GM23338 (cell line): ENCODE measurements around the gene AP4M1. TPM values are rescaled to one million over a fixed set of nuclear protein-coding genes. Genes with fewer than 3 reads are reported as not detected.

ENCODE experiments used
- ATAC-seq: fragments of 200-7000 bp; cut with Tn5 transposase; 3 replicates; pipeline ENCODE4 v1.9.1; 2020
- DNase-seq: peaks from one replicate; pipeline ENCODE4 v3.0.0-alpha.2; 2015; ENCODE audit warnings: low spot score
- H2AFZ ChIP-seq: fragments of 200-600 bp; sonication (generic); 2 replicates; pipeline ENCODE4 v1.8.0; 2016; ENCODE audit warnings: antibody characterized with exemption, mild to moderate bottlenecking, moderate library complexity
- H3F3A ChIP-seq: fragments of 200-600 bp; sonication (generic); replicated peaks from 2 replicates; pipeline ENCODE4 v1.8.0; 2017; ENCODE audit warnings: antibody characterized with exemption, mixed run types, low read depth
- H3K27ac ChIP-seq: fragments of 200-600 bp; sonication (generic); 2 replicates; pipeline ENCODE4 v1.6.1; 2016; ENCODE audit warnings: low read depth
- H3K27me3 ChIP-seq: fragments of 200-600 bp; sonication (generic); 2 replicates; pipeline ENCODE4 v1.8.0; 2016; ENCODE audit warnings: mild to moderate bottlenecking, mixed run types, moderate library complexity; ENCODE audit not compliant: insufficient read depth
- H3K36me3 ChIP-seq: fragments of 200-600 bp; sonication (generic); 2 replicates; pipeline ENCODE4 v1.8.0; 2016; ENCODE audit warnings: mild to moderate bottlenecking; ENCODE audit not compliant: insufficient read depth
- H3K4me1 ChIP-seq: fragments of 200-600 bp; sonication (generic); 2 replicates; pipeline ENCODE4 v1.8.0; 2016; ENCODE audit warnings: mild to moderate bottlenecking, moderate library complexity; ENCODE audit not compliant: insufficient read depth
- H3K4me2 ChIP-seq: fragments of 200-600 bp; sonication (generic); 2 replicates; pipeline ENCODE4 v1.7.1; 2017; ENCODE audit warnings: mixed run types
- H3K4me3 ChIP-seq: fragments of 200-600 bp; sonication (generic); 2 replicates; pipeline ENCODE4 v1.6.1; 2016; ENCODE audit warnings: mixed run types
- H3K79me2 ChIP-seq: fragments of 200-600 bp; sonication (generic); replicated peaks from 2 replicates; pipeline ENCODE4 v1.8.0; 2017; ENCODE audit warnings: mild to moderate bottlenecking; ENCODE audit not compliant: insufficient read depth
- H3K9me2 ChIP-seq: fragments of 200-600 bp; sonication (generic); 2 replicates; pipeline ENCODE4 v1.8.0; 2017; ENCODE audit not compliant: insufficient read depth
- H4K20me1 ChIP-seq: fragments of 200-600 bp; sonication (generic); replicated peaks from 2 replicates; pipeline ENCODE4 v1.8.0; 2017; ENCODE audit warnings: mild to moderate bottlenecking; ENCODE audit not compliant: insufficient read depth
- H3K27ac Mint-ChIP-seq: 2 replicates; pipeline ENCODE4 v1.8.0; 2020; ENCODE audit warnings: inconsistent platforms, mild to moderate bottlenecking, moderate library complexity, mixed read lengths
- H3K27me3 Mint-ChIP-seq: 3 replicates; pipeline ENCODE4 v1.8.0; 2022; ENCODE audit warnings: low read depth, mild to moderate bottlenecking, moderate library complexity, mixed read lengths, inconsistent platforms; ENCODE audit not compliant: insufficient read depth, poor library complexity
- H3K36me3 Mint-ChIP-seq: 3 replicates; pipeline ENCODE4 v1.8.0; 2021; ENCODE audit warnings: low read depth, mild to moderate bottlenecking, inconsistent platforms, moderate library complexity, mixed read lengths
- H3K4me1 Mint-ChIP-seq: 3 replicates; pipeline ENCODE4 v1.8.0; 2020; ENCODE audit warnings: mild to moderate bottlenecking, inconsistent platforms, mixed read lengths
- H3K4me3 Mint-ChIP-seq: 3 replicates; pipeline ENCODE4 v1.8.0; 2021; ENCODE audit warnings: moderate library complexity, mild to moderate bottlenecking, inconsistent platforms, mixed read lengths
- H3K9me3 Mint-ChIP-seq: 3 replicates; pipeline ENCODE4 v1.8.0; 2020; ENCODE audit warnings: moderate library complexity, mild to moderate bottlenecking, inconsistent platforms, mixed read lengths
- CREB1 ChIP-seq: fragments of 250-450 bp; sonication (Bioruptor Pico); IDR thresholded peaks from 2 replicates; pipeline ENCODE4 v1.5.0; 2020; ENCODE audit warnings: low read depth, mild to moderate bottlenecking, moderate library complexity
- CTCF ChIP-seq, 2 experiments: fragments of 200-600 bp in 1 of 2; sonication (generic) in 1 of 2; conservative IDR thresholded peaks; 2 replicates each; pipeline versions ENCODE4 v1.5.1 to v1.6.1; 2016 to 2017; ENCODE audit warnings: antibody characterized with exemption in 2 of 2, low read depth in 2 of 2, mild to moderate bottlenecking in 2 of 2, moderate library complexity in 1 of 2
- ETS1 ChIP-seq: IDR thresholded peaks from 2 replicates; pipeline ENCODE4 v1.6.1; 2016; ENCODE audit warnings: antibody characterized with exemption
- EZH2 ChIP-seq: fragments of 200-600 bp; sonication (generic); IDR thresholded peaks from one replicate; pipeline ENCODE4 v1.8.0; 2017; ENCODE audit warnings: antibody characterized with exemption, mild to moderate bottlenecking, low read depth; ENCODE audit not compliant: unreplicated experiment
- EZH2phosphoT487 ChIP-seq: fragments of 200-600 bp; sonication (generic); IDR thresholded peaks from one replicate; pipeline ENCODE4 v1.8.1; 2018; ENCODE audit warnings: antibody characterized with exemption; ENCODE audit not compliant: unreplicated experiment
- JUNB ChIP-seq: IDR thresholded peaks from one replicate; pipeline ENCODE4 v1.6.1; 2016; ENCODE audit warnings: antibody characterized with exemption; ENCODE audit not compliant: unreplicated experiment
- NANOG ChIP-seq: IDR thresholded peaks from 2 replicates; pipeline ENCODE4 v1.6.1; 2016; ENCODE audit warnings: antibody characterized with exemption, borderline replicate concordance
- POLR2AphosphoS5 ChIP-seq: IDR thresholded peaks from 2 replicates; pipeline ENCODE4 v1.6.1; 2016; ENCODE audit warnings: antibody characterized with exemption, low read depth
- REST ChIP-seq: IDR thresholded peaks from one replicate; pipeline ENCODE4 v1.6.1; 2018; ENCODE audit warnings: antibody characterized with exemption; ENCODE audit not compliant: unreplicated experiment
- STAT1 ChIP-seq: IDR thresholded peaks from one replicate; pipeline ENCODE4 v1.6.1; 2016; ENCODE audit warnings: antibody characterized with exemption; ENCODE audit not compliant: unreplicated experiment
- ZNF114 ChIP-seq: fragments of 250-450 bp; sonication (Bioruptor Pico); IDR thresholded peaks from 2 replicates; pipeline ENCODE4 v1.5.0; 2020; ENCODE audit warnings: mild to moderate bottlenecking, moderate library complexity
- ZNF331 ChIP-seq: fragments of 250-450 bp; sonication (Bioruptor Pico); IDR thresholded peaks from 2 replicates; pipeline ENCODE4 v1.5.0; 2020; ENCODE audit warnings: low read depth, mild to moderate bottlenecking, moderate library complexity
- ZNF462 ChIP-seq: fragments of 250-450 bp; sonication (Bioruptor Pico); IDR thresholded peaks from 2 replicates; pipeline ENCODE4 v1.5.0; 2020; ENCODE audit warnings: mild to moderate bottlenecking, moderate library complexity
- polyA plus RNA-seq: library from polyadenylated mRNA; unstranded; fragments of >200 nt; fragmentation: Nextera tagmentation; extraction: Ambion mirVana; gene quantifications from 2 replicates; pipeline ENCODE4 v1.2.1, GENCODE V29; 2016
- total RNA-seq: library from RNA; depleted of rRNA; stranded (reverse); fragments of >200 nt; shearing (Covaris generic); gene quantifications from 2 replicates; pipeline ENCODE4 v1.2.3, GENCODE V29; 2014

The AP4M1 gene
- total and polyA plus RNA-seq, 2 experiments from 2014 or later: 9.5 to 13.3 TPM

GRCh38 chr7:100059251-100059739 lies 42.1 kb upstream of the AP4M1 start:
- Mint-ChIP-seq H3K4me1 (no peaks in the 10 kb centered on the region), H3K36me3 (peaks cover 68% of the 10 kb centered on the region), H3K27me3 (peaks cover 4% of the 10 kb centered on the region), H3K4me3 (no peak overlapping the region), H3K27ac (no peak overlapping the region), H3K9me3 (no peaks in the 10 kb centered on the region)
- Histone ChIP-seq H3K27ac (no peak overlapping the region), H2AFZ (no peak overlapping the region), H3K79me2 (peaks cover under 1% of the 10 kb centered on the region; the same call in 1 of the 2 replicates), H3F3A (0 out of 2 replicates have a peak, but pooled peaks cover 2% of the 10 kb centered on the region), H3K36me3 (peaks cover 32% of the 10 kb centered on the region), H3K9me2 (no peaks in the 10 kb centered on the region), H3K4me1 (no peaks in the 10 kb centered on the region), H3K4me2 (no peak overlapping the region), H3K4me3 (no peak overlapping the region), H3K27me3 (no peaks in the 10 kb centered on the region), H4K20me1 (peaks cover 6% of the 10 kb centered on the region; the same call in 1 of the 2 replicates)
- TF ChIP-seq POLR2AphosphoS5 (no peak), REST (no peak), CREB1 (no peak), JUNB (no peak), STAT1 (no peak), EZH2phosphoT487 (no peak), ZNF331 (CRISPR knock-in tag) (no peak), ZNF462 (CRISPR knock-in tag) (no peak), ZNF114 (CRISPR knock-in tag) (no peak), ETS1 (no peak), CTCF (conservative IDR thresholded peaks at IDR 0.05; ENCODE audit: low read depth in 2 of 2) (no peak), NANOG (no peak), EZH2 (no peak)
- DNase-seq (no peak), ATAC-seq (no peak)
